ENCODE data around the gene CBLN1. TPM values are rescaled to one million over a fixed set of nuclear protein-coding genes. Genes with fewer than 3 reads are reported as not detected.

CBLN1 gene
- total RNA-seq (0.25 TPM), polyA plus RNA-seq (ENCODE audit: insufficient read depth, low read depth, low replicate concordance) (0.73 TPM)
- long read RNA-seq, donor 1, result 0 reads
- long read RNA-seq, donor 2, result 0 reads
- long read RNA-seq, donor 3, result 0 reads
- long read RNA-seq, donor 4, result 0 reads
- long read RNA-seq, donor 5, result 0 reads
- long read RNA-seq, donor 6, result 0 reads
- long read RNA-seq, donor 7, result 0 reads
- long read RNA-seq, donor 8, result 0 reads
- long read RNA-seq, donor 9, result 0 reads
- long read RNA-seq, donor 10, result 0 reads

GRCh38 chr16:49281480-49281842 is at the start of gene CBLN1:
Gene CBLN1, minus strand, starts transcription at chr16:49281838. Its CDS starts 373 bp downstream, at chr16:49281465.
- no peak within 1 kb of the TSS for H3K4me3 ChIP-seq (ENCODE audit: low read length in 3 of 3)
- DNase-seq (no peak), FAIRE-seq (no peak)
- H3K27ac ChIP-seq (ENCODE audit: low read depth in 2 of 2, low read length in 2 of 2), result no peak within 1 kb of the TSS
- H3K4me1 ChIP-seq (ENCODE audit: control insufficient read depth in 2 of 3, insufficient read depth in 2 of 3, low read depth in 1 of 3, low read length in 3 of 3), result no peaks in the 10 kb centered on the region
- intact Hi-C loops (cut with DNase I), result no loop called here
- no peak within 1 kb of the TSS for H3K9ac ChIP-seq (ENCODE audit: low read length in 3 of 3)
- H3K27me3 ChIP-seq (ENCODE audit: control insufficient read depth, insufficient read depth, low read length), result peaks cover 69% of the 10 kb centered on the region
- H3K36me3 ChIP-seq (ENCODE audit: control insufficient read depth in 2 of 3, insufficient read depth in 3 of 3, low read length in 3 of 3), result no peaks in the 10 kb centered on the region
- no peaks in the 10 kb centered on the region for H3K9me3 ChIP-seq (ENCODE audit: control insufficient read depth in 2 of 3, insufficient read depth in 1 of 3, low read length in 3 of 3)
- TF ChIP-seq CTCF (IDR thresholded peaks at IDR 0.05; ENCODE audit: borderline replicate concordance, extremely low read depth, insufficient read depth), result no peak

GRCh38 chr16:49330562-49331201 is 49.0 kb upstream of the CBLN1 start:
- Histone ChIP-seq H3K9ac (ENCODE audit: low read length in 3 of 3) (no peak overlapping the region), H3K9me3 (ENCODE audit: control insufficient read depth in 2 of 3, insufficient read depth in 1 of 3, low read length in 3 of 3) (no peaks in the 10 kb centered on the region), H3K27ac (ENCODE audit: low read depth in 2 of 2, low read length in 2 of 2) (no peak overlapping the region), H3K4me1 (ENCODE audit: control insufficient read depth in 2 of 3, insufficient read depth in 2 of 3, low read depth in 1 of 3, low read length in 3 of 3) (no peaks in the 10 kb centered on the region), H3K36me3 (ENCODE audit: control insufficient read depth in 2 of 3, insufficient read depth in 3 of 3, low read length in 3 of 3) (no peaks in the 10 kb centered on the region), H3K4me3 (ENCODE audit: low read length in 3 of 3) (no peak overlapping the region), H3K27me3 (ENCODE audit: control insufficient read depth, insufficient read depth, low read length) (no peaks in the 10 kb centered on the region)
- no peak for TF ChIP-seq CTCF (IDR thresholded peaks at IDR 0.05; ENCODE audit: borderline replicate concordance, extremely low read depth, insufficient read depth)
- no peak for DNase-seq
- no peak for FAIRE-seq
- intact Hi-C loops (cut with DNase I), result no loop called here

GRCh38 chr16:49328325-49328724 is 46.7 kb upstream of the CBLN1 start:
- Histone ChIP-seq H3K4me3 (ENCODE audit: low read length in 3 of 3) (no peak overlapping the region), H3K9me3 (ENCODE audit: control insufficient read depth in 2 of 3, insufficient read depth in 1 of 3, low read length in 3 of 3) (no peaks in the 10 kb centered on the region), H3K27me3 (ENCODE audit: control insufficient read depth, insufficient read depth, low read length) (no peaks in the 10 kb centered on the region), H3K4me1 (ENCODE audit: control insufficient read depth in 2 of 3, insufficient read depth in 2 of 3, low read depth in 1 of 3, low read length in 3 of 3) (no peaks in the 10 kb centered on the region), H3K9ac (ENCODE audit: low read length in 3 of 3) (no peak overlapping the region), H3K36me3 (ENCODE audit: control insufficient read depth in 2 of 3, insufficient read depth in 3 of 3, low read length in 3 of 3) (no peaks in the 10 kb centered on the region), H3K27ac (ENCODE audit: low read depth in 2 of 2, low read length in 2 of 2) (no peak overlapping the region)
- DNase-seq, result no peak
- no peak for FAIRE-seq
- intact Hi-C loops (cut with DNase I), result no loop called here
- TF ChIP-seq CTCF (IDR thresholded peaks at IDR 0.05; ENCODE audit: borderline replicate concordance, extremely low read depth, insufficient read depth), result no peak

All from kidney (tissue), 22 donors.